Measurements from ENCODE around the gene MTR. TPM values are rescaled to one million over a fixed set of nuclear protein-coding genes. Genes with fewer than 3 reads are reported as not detected.

MTR gene
- total RNA-seq, 1 experiment from 2014 or later: 35.5 TPM

- H2BK15ac ChIP-seq (ENCODE audit: low read depth, low read length): no peak overlapping the region
- no peak for DNase-seq
- no peak overlapping the region for H4K91ac ChIP-seq (ENCODE audit: insufficient read length, low read depth, low read length)
- H3K4me1 ChIP-seq (ENCODE audit: insufficient read depth, low read length): no peaks in the 10 kb centered on the region
- Mint-ChIP-seq H3K9me3 (no peaks in the 10 kb centered on the region; a peak in 1 of 5 replicates), H3K4me3 (no peak overlapping the region), H3K4me1 (no peaks in the 10 kb centered on the region), H3K27me3 (ENCODE audit: low read depth) (no peaks in the 10 kb centered on the region), H3K36me3 (ENCODE audit: insufficient read depth in 1 of 3, low read depth in 3 of 3) (peaks cover 23 to 60% (median 53%) of the 10 kb centered on the region in 3 experiments; a peak in 6 of 7 replicates), H3K27ac (no peak overlapping the region; a peak in 1 of 7 replicates)
- no CpG with 5 or more reads among the region's 8 CpGs for WGBS (ENCODE audit: extremely low coverage, insufficient read length, low lambda C conversion rate)
- H4K5ac ChIP-seq (ENCODE audit: insufficient read length, low read depth, low read length): no peak overlapping the region
- H2AFZ ChIP-seq (ENCODE audit: low read length): no peak overlapping the region
- H3K56ac ChIP-seq (ENCODE audit: insufficient read length, low read depth, low read length): no peak overlapping the region
- no peak overlapping the region for H3K27ac ChIP-seq (ENCODE audit: insufficient read length, low read depth, low read length)
- no peak overlapping the region for H3K18ac ChIP-seq (ENCODE audit: insufficient read length, low read depth, low read length)
- H2AK5ac ChIP-seq (ENCODE audit: insufficient read length, low read length): no peak overlapping the region
- H3K14ac ChIP-seq (ENCODE audit: insufficient read depth, low read length): no peak overlapping the region
- H3K9me3 ChIP-seq (ENCODE audit: control insufficient read depth, low read depth, low read length): no peaks in the 10 kb centered on the region
- no peak overlapping the region for H2BK12ac ChIP-seq (ENCODE audit: insufficient read length, low read depth, low read length)
- H3K27me3 ChIP-seq (ENCODE audit: insufficient read depth, low read length): no peaks in the 10 kb centered on the region
- no peaks in the 10 kb centered on the region for H4K20me1 ChIP-seq (ENCODE audit: control insufficient read depth, insufficient read depth, insufficient read length)
- no peaks in the 10 kb centered on the region for H3K79me1 ChIP-seq (ENCODE audit: insufficient read depth, low read depth, low read length, poor library complexity, severe bottlenecking)
- H2BK120ac ChIP-seq (ENCODE audit: low read depth, low read length, poor library complexity, severe bottlenecking): no peak overlapping the region
- no peak overlapping the region for H4K8ac ChIP-seq (replicated peaks; ENCODE audit: insufficient read length, low read depth, low read length)
- H2BK5ac ChIP-seq (ENCODE audit: insufficient read length, low read length): no peak overlapping the region
- H3K4ac ChIP-seq (ENCODE audit: low read depth, low read length): no peak overlapping the region
- no peaks in the 10 kb centered on the region for H3K23me2 ChIP-seq (ENCODE audit: insufficient read length, low read depth, low read length, poor library complexity, severe bottlenecking)
- H2BK20ac ChIP-seq (ENCODE audit: low read depth, low read length, poor library complexity, severe bottlenecking): no peak overlapping the region
- no peaks in the 10 kb centered on the region for H3K79me2 ChIP-seq (ENCODE audit: insufficient read depth, low read length)
- H3K4me2 ChIP-seq (ENCODE audit: insufficient read depth, insufficient read length, low read length): no peak overlapping the region
- TF ChIP-seq CTCF (conservative IDR thresholded peaks at IDR 0.05): no peak
- H3T11ph ChIP-seq (ENCODE audit: low read length): no peak overlapping the region
- no peak overlapping the region for H3K23ac ChIP-seq (ENCODE audit: insufficient read length, low read depth, low read length)
- H3K9ac ChIP-seq (ENCODE audit: extremely low read depth, insufficient read length, low read length): no peak overlapping the region
These were observed 100.7 kb downstream of the MTR start for GRCh38 chr1:236895665-236896387.
